HL-60 (cell line): ENCODE measurements around the gene ADAM12.

Experiments used
- DNase-seq, 2 experiments: peaks; one replicate each; pipeline ENCODE4 v3.0.0-alpha.2; 2010 to 2020; ENCODE audit warnings: low read depth in 1 of 2, low spot score in 1 of 2
- H3K27ac ChIP-seq: fragments of 250-450 bp; sonication (Bioruptor Pico); replicated peaks from 2 replicates; pipeline ENCODE4 v1.5.1; 2020; ENCODE audit warnings: mild to moderate bottlenecking, moderate library complexity
- H3K27me3 ChIP-seq: fragments of 250-450 bp; sonication (Bioruptor Pico); 2 replicates; pipeline ENCODE4 v1.5.1; 2021; ENCODE audit warnings: mild to moderate bottlenecking, moderate library complexity; ENCODE audit not compliant: insufficient read depth, poor library complexity, severe bottlenecking
- H3K4me3 ChIP-seq: replicated peaks from 2 replicates; pipeline ENCODE4 v1.5.1; 2011; ENCODE audit warnings: mild to moderate bottlenecking, control low read depth, low read length; ENCODE audit not compliant: insufficient read depth
- GABPA ChIP-seq: IDR thresholded peaks from 2 replicates; pipeline ENCODE4 v1.6.1; 2012; ENCODE audit warnings: low read depth
- POLR2AphosphoS5 ChIP-seq: IDR thresholded peaks from 2 replicates; pipeline ENCODE4 v1.6.1; 2012; ENCODE audit warnings: low read depth
- SPI1 ChIP-seq: IDR thresholded peaks from 2 replicates; pipeline ENCODE4 v1.6.1; 2012; ENCODE audit warnings: low read depth, mild to moderate bottlenecking, borderline replicate concordance
- TF ChIP-seq, protein P1 (sequence below): IDR thresholded peaks from one replicate; pipeline ENCODE4 v1.5.1; 2011; ENCODE audit warnings: low read length, control low read depth, inconsistent platforms; ENCODE audit not compliant: insufficient read depth
- TF ChIP-seq, protein P2 (sequence below): IDR thresholded peaks from 2 replicates; pipeline ENCODE4 v1.6.1; 2012; ENCODE audit warnings: low read depth; ENCODE audit not compliant: insufficient replicate concordance

The ADAM12 gene

GRCh38 chr10:126422567-126422966, 34.3 kb upstream of the ADAM12 start:
- Histone ChIP-seq H3K27me3 (peaks cover 2% of the 10 kb centered on the region), H3K4me3 (no peak overlapping the region), H3K27ac (no peak overlapping the region)
- TF ChIP-seq, protein P1, sequence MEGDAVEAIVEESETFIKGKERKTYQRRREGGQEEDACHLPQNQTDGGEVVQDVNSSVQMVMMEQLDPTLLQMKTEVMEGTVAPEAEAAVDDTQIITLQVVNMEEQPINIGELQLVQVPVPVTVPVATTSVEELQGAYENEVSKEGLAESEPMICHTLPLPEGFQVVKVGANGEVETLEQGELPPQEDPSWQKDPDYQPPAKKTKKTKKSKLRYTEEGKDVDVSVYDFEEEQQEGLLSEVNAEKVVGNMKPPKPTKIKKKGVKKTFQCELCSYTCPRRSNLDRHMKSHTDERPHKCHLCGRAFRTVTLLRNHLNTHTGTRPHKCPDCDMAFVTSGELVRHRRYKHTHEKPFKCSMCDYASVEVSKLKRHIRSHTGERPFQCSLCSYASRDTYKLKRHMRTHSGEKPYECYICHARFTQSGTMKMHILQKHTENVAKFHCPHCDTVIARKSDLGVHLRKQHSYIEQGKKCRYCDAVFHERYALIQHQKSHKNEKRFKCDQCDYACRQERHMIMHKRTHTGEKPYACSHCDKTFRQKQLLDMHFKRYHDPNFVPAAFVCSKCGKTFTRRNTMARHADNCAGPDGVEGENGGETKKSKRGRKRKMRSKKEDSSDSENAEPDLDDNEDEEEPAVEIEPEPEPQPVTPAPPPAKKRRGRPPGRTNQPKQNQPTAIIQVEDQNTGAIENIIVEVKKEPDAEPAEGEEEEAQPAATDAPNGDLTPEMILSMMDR, result no peak
- no peak for TF ChIP-seq GABPA
- TF ChIP-seq, protein P2, sequence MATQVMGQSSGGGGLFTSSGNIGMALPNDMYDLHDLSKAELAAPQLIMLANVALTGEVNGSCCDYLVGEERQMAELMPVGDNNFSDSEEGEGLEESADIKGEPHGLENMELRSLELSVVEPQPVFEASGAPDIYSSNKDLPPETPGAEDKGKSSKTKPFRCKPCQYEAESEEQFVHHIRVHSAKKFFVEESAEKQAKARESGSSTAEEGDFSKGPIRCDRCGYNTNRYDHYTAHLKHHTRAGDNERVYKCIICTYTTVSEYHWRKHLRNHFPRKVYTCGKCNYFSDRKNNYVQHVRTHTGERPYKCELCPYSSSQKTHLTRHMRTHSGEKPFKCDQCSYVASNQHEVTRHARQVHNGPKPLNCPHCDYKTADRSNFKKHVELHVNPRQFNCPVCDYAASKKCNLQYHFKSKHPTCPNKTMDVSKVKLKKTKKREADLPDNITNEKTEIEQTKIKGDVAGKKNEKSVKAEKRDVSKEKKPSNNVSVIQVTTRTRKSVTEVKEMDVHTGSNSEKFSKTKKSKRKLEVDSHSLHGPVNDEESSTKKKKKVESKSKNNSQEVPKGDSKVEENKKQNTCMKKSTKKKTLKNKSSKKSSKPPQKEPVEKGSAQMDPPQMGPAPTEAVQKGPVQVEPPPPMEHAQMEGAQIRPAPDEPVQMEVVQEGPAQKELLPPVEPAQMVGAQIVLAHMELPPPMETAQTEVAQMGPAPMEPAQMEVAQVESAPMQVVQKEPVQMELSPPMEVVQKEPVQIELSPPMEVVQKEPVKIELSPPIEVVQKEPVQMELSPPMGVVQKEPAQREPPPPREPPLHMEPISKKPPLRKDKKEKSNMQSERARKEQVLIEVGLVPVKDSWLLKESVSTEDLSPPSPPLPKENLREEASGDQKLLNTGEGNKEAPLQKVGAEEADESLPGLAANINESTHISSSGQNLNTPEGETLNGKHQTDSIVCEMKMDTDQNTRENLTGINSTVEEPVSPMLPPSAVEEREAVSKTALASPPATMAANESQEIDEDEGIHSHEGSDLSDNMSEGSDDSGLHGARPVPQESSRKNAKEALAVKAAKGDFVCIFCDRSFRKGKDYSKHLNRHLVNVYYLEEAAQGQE, result no peak
- TF ChIP-seq POLR2AphosphoS5, result no peak
- TF ChIP-seq SPI1, result no peak
- no peak for DNase-seq

DNA sequence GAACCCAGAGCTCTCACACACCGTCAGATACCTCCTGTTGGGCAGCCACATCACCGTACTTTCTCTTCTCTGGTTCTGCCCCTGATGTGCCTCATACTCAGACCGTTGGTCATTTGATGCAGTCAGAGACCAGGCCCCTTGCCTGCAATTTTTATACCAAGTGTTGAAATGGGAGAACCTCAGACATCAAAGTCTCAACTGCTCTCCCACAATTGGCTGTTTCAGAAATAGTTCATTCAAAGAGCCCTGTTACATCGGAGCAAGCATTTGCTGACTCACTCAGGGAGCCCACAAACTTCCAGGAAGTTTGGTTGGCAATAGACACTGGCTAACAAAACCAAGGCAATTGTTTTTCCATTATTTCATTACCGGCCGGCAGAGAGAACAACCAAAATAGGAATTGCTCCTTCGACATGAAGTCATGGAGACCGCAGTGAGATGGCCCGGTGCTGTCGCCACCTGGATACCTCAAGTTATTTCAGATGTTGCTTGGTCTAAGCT, 33.5 kb upstream of the ADAM12 start:
- Histone ChIP-seq H3K27me3 (peaks cover 2% of the 10 kb centered on the region), H3K4me3 (no peak overlapping the region), H3K27ac (no peak overlapping the region)
- DNase-seq, result no peak
- TF ChIP-seq POLR2AphosphoS5, result no peak
- TF ChIP-seq SPI1, result no peak
- TF ChIP-seq GABPA, result no peak
- TF ChIP-seq, protein P1, result no peak
- TF ChIP-seq, protein P2, result no peak

- TF ChIP-seq, protein P2, result no peak
- TF ChIP-seq POLR2AphosphoS5 (no peak), GABPA (no peak), SPI1 (no peak)
- TF ChIP-seq, protein P1, result no peak
Observed at GRCh38 chr10:126420567-126421300, 32.5 kb upstream of the ADAM12 start.

More at GRCh38 chr10:126420567-126421300, 32.5 kb upstream of the ADAM12 start:
- Histone ChIP-seq H3K27ac (no peak overlapping the region), H3K27me3 (peaks cover 2% of the 10 kb centered on the region), H3K4me3 (no peak overlapping the region)
- DNase-seq, result no peak
